HepG2 (cell line): ENCODE data around the gene MYO1C. TPM values are rescaled to one million over a fixed set of nuclear protein-coding genes. Genes with fewer than 3 reads are reported as not detected.

Experiments
- ATF1 ChIP-seq: IDR thresholded peaks from 2 replicates; pipeline ENCODE4 v1.6.1; 2016; ENCODE audit warnings: mild to moderate bottlenecking, control low read depth
- DZIP1 ChIP-seq: sonication (generic); formaldehyde crosslinking; IDR thresholded peaks from 2 replicates; pipeline ENCODE4 v1.5.0; 2020; ENCODE audit warnings: mild to moderate bottlenecking, missing genetic modification reagents
- E2F5 ChIP-seq: sonication (generic); formaldehyde crosslinking; conservative IDR thresholded peaks from 2 replicates; pipeline ENCODE4 v1.4.0; 2020; ENCODE audit warnings: missing genetic modification reagents
- ESRRA ChIP-seq: sonication (generic); formaldehyde crosslinking; IDR thresholded peaks from 2 replicates; pipeline ENCODE4 v1.5.1; 2020; ENCODE audit warnings: mild to moderate bottlenecking, low read depth, missing genetic modification reagents
- FOSL2 ChIP-seq: sonication (generic); formaldehyde crosslinking; IDR thresholded peaks from 2 replicates; pipeline ENCODE4 v1.4.0; 2020; ENCODE audit warnings: missing genetic modification reagents
- GMEB1 ChIP-seq: sonication (generic); formaldehyde crosslinking; IDR thresholded peaks from 2 replicates; pipeline ENCODE4 v1.5.1; 2020; ENCODE audit warnings: missing genetic modification reagents, mild to moderate bottlenecking, borderline replicate concordance
- HMGA1 ChIP-seq: sonication (generic); formaldehyde crosslinking; conservative IDR thresholded peaks from 2 replicates; pipeline ENCODE4 v1.4.0; 2020; ENCODE audit warnings: missing genetic modification reagents
- KLF9 ChIP-seq: IDR thresholded peaks from 2 replicates; pipeline ENCODE4 v1.6.1; 2016; ENCODE audit warnings: low read depth
- NFKB2 ChIP-seq: sonication (generic); formaldehyde crosslinking; IDR thresholded peaks from 2 replicates; pipeline ENCODE4 v1.4.0; 2020; ENCODE audit warnings: missing genetic modification reagents, borderline replicate concordance
- NONO ChIP-seq, 2 experiments: fragments of 450-650 bp in 1 of 2; sonication (generic) in 1 of 2; formaldehyde crosslinking in 1 of 2; IDR thresholded peaks in 1 of 2; conservative IDR thresholded peaks in 1 of 2; 2 replicates each; pipeline versions ENCODE4 v1.6.1 to v1.8.0; 2017 to 2022; ENCODE audit warnings: mild to moderate bottlenecking in 1 of 2, missing genetic modification reagents in 1 of 2, moderate library complexity in 1 of 2
- PRDM15 ChIP-seq: sonication (generic); formaldehyde crosslinking; IDR thresholded peaks from 2 replicates; pipeline ENCODE4 v1.4.0; 2020; ENCODE audit warnings: missing genetic modification reagents
- RARA ChIP-seq: IDR thresholded peaks from 2 replicates; pipeline ENCODE4 v1.6.1; 2016; ENCODE audit warnings: missing genetic modification reagents, missing compliant biosample characterization
- RBM39 ChIP-seq: fragments of 200-400 bp; formaldehyde crosslinking; IDR thresholded peaks from one replicate; pipeline ENCODE4 v1.6.1; 2018; ENCODE audit warnings: antibody characterized with exemption, mild to moderate bottlenecking, low read depth, low read length; ENCODE audit not compliant: poor library complexity, severe bottlenecking
- TFDP1 ChIP-seq: IDR thresholded peaks from 2 replicates; pipeline ENCODE4 v1.6.1; 2016; ENCODE audit warnings: missing compliant biosample characterization, missing genetic modification reagents, borderline replicate concordance
- ZNF275 ChIP-seq: sonication (generic); formaldehyde crosslinking; IDR thresholded peaks from 2 replicates; pipeline ENCODE4 v1.8.0; 2022; ENCODE audit warnings: missing genetic modification reagents, mild to moderate bottlenecking, inconsistent platforms, borderline replicate concordance
- polyA plus RNA-seq, 8 experiments: library from polyadenylated mRNA; depleted of rRNA in 3 of 8; stranded (reverse) in 7 of 8; unstranded in 1 of 8; fragments of >200 nt; fragmentation: Illumina TruSeq in 4 of 8; extraction: Trizol in 4 of 8; gene quantifications; 2 replicates each; pipeline versions ENCODE4 v1.2.1 to v1.2.3, GENCODE V29; 2011 to 2016; ENCODE audit warnings: low read depth in 4 of 8, missing spikeins in 1 of 8, mixed read lengths in 1 of 8; ENCODE audit not compliant: insufficient read depth in 1 of 8
- total RNA-seq, 5 experiments: library from RNA; depleted of rRNA; stranded (reverse); fragments of >200 nt; fragmentation: Illumina TruSeq; extraction: Trizol; gene quantifications; 2 replicates each; pipeline ENCODE4 v1.2.3, GENCODE V29; 2016; ENCODE audit warnings: low read depth in 1 of 5

Gene MYO1C
- total and polyA plus RNA-seq, 2 of the 13 experiments (the other 11 are each of a cell fraction or from before 2014, with no cell fraction given): 22.7 to 40.8 TPM

- TF ChIP-seq ZNF275: peak; percentile 32; the same call in 1 of the 2 replicates
- peak; percentile 94 for TF ChIP-seq GMEB1 (CRISPR knock-in tag)
- TF ChIP-seq TFDP1 (CRISPR knock-in tag): peak; percentile 75; the same call in 1 of the 2 replicates
- TF ChIP-seq ATF1: 0 out of 2 replicates have a peak, but pooled peaks have one; percentile 53
- peak; percentile 55 for TF ChIP-seq RBM39
- TF ChIP-seq PRDM15 (CRISPR knock-in tag): no peak
- TF ChIP-seq DZIP1 (CRISPR knock-in tag): no peak
- no peak for TF ChIP-seq HMGA1 (CRISPR knock-in tag)
- TF ChIP-seq E2F5: peak; percentile 31; the same call in 1 of the 2 replicates
- TF ChIP-seq NFKB2 (CRISPR knock-in tag): 0 out of 2 replicates have a peak, but pooled peaks have one; percentile 32
- TF ChIP-seq NONO (IDR thresholded peaks at IDR 0.05): no peak
- TF ChIP-seq NONO (CRISPR knock-in tag; conservative IDR thresholded peaks at IDR 0.05): peak; percentile 60; the same call in 1 of the 2 replicates
- peak; percentile 24; the same call in 1 of the 2 replicates for TF ChIP-seq RARA (CRISPR knock-in tag)
- peak; percentile 40; the same call in 1 of the 2 replicates for TF ChIP-seq KLF9 (CRISPR knock-in tag)
- no peak; the same call in 1 of the 2 replicates for TF ChIP-seq ESRRA (CRISPR knock-in tag)
- 0 out of 2 replicates have a peak, but pooled peaks have one; percentile 19 for TF ChIP-seq FOSL2 (CRISPR knock-in tag)
These were observed 24.1 kb upstream of the MYO1C start, which contains the start of gene INPP5K (continued) for GRCh38 chr17:1516388-1517161.
